Osteoblast (primary cell): Measurements from ENCODE around the gene PHYHIPL. TPM values are rescaled to one million over a fixed set of nuclear protein-coding genes. Genes with fewer than 3 reads are reported as not detected.

Experiments
- DNase-seq: peaks from one replicate; pipeline ENCODE4 v3.0.0; 2011; ENCODE audit warnings: low spot score, mixed read lengths; ENCODE audit not compliant: insufficient read length; ENCODE audit errors: missing footprints
- H2AFZ ChIP-seq: 2 replicates; pipeline ENCODE4 v1.6.0; 2011; ENCODE audit warnings: mild to moderate bottlenecking, low read length
- H3K27ac ChIP-seq: 2 replicates; pipeline ENCODE4 v1.5.1; 2011; ENCODE audit warnings: mild to moderate bottlenecking, low read depth, low read length, moderate library complexity
- H3K27me3 ChIP-seq: 2 replicates; pipeline ENCODE4 v1.6.0; 2012; ENCODE audit warnings: mild to moderate bottlenecking, control low read depth, inconsistent platforms, low read length, moderate library complexity; ENCODE audit not compliant: insufficient read depth
- H3K36me3 ChIP-seq: 2 replicates; pipeline ENCODE4 v1.5.1; 2011; ENCODE audit warnings: mild to moderate bottlenecking, low read length, control low read depth, moderate library complexity; ENCODE audit not compliant: insufficient read depth
- H3K4me1 ChIP-seq: 2 replicates; pipeline ENCODE4 v1.5.1; 2011; ENCODE audit warnings: mild to moderate bottlenecking, low read length, control low read depth, moderate library complexity; ENCODE audit not compliant: insufficient read depth
- H3K4me2 ChIP-seq: 2 replicates; pipeline ENCODE4 v1.6.0; 2011; ENCODE audit warnings: mild to moderate bottlenecking, low read length; ENCODE audit not compliant: insufficient read depth
- H3K4me3 ChIP-seq: fragments of 200-600 bp; sonication (generic); 3 replicates; pipeline ENCODE4 v1.5.1; 2012; ENCODE audit warnings: mild to moderate bottlenecking, low read length, inconsistent platforms; ENCODE audit not compliant: insufficient read depth
- H3K79me2 ChIP-seq: 2 replicates; pipeline ENCODE4 v1.6.0; 2012; ENCODE audit warnings: mild to moderate bottlenecking, low read length, control low read depth, inconsistent platforms; ENCODE audit not compliant: insufficient read depth
- H3K9me3 ChIP-seq: 2 replicates; pipeline ENCODE4 v1.5.1; 2011; ENCODE audit warnings: low read depth, low read length, control low read depth
- H4K20me1 ChIP-seq: 2 replicates; pipeline ENCODE4 v1.6.0; 2012; ENCODE audit warnings: mild to moderate bottlenecking, low read length, control low read depth; ENCODE audit not compliant: insufficient read depth
- CTCF ChIP-seq: IDR thresholded peaks from 2 replicates; pipeline ENCODE4 v1.5.1; 2011; ENCODE audit warnings: mild to moderate bottlenecking, low read depth, low read length, moderate library complexity; ENCODE audit errors: extremely low read depth
- total RNA-seq: library from RNA; depleted of rRNA; stranded (reverse); fragments of >200 nt; gene quantifications from 2 replicates; pipeline ENCODE4 v1.2.3, GENCODE V29; 2012

The PHYHIPL gene
- total RNA-seq, 1 donor, result not detected

GRCh38 chr10:59279476-59279875 lies 103.0 kb downstream of the PHYHIPL start:
- Histone ChIP-seq H3K9me3 (no peaks in the 10 kb centered on the region), H3K27ac (no peak overlapping the region)
- TF ChIP-seq CTCF, result no peak

GRCh38 chr10:59279991-59280505 lies 103.6 kb downstream of the PHYHIPL start:
- H3K79me2 ChIP-seq, result no peaks in the 10 kb centered on the region
- H3K4me2 ChIP-seq, result no peak overlapping the region
- H2AFZ ChIP-seq, result no peak overlapping the region
- H3K4me3 ChIP-seq, result no peak overlapping the region
- no peak for DNase-seq
- no peak for TF ChIP-seq CTCF
- H3K4me1 ChIP-seq, result no peaks in the 10 kb centered on the region
- H3K27me3 ChIP-seq, result no peaks in the 10 kb centered on the region
- no peak overlapping the region for H3K27ac ChIP-seq
- no peaks in the 10 kb centered on the region for H3K36me3 ChIP-seq
- H4K20me1 ChIP-seq, result no peaks in the 10 kb centered on the region
- no peaks in the 10 kb centered on the region for H3K9me3 ChIP-seq

More at GRCh38 chr10:59279476-59279875, 103.0 kb downstream of the PHYHIPL start:
- no peak for DNase-seq
- Histone ChIP-seq H3K4me3 (no peak overlapping the region), H3K4me2 (no peak overlapping the region), H3K27me3 (no peaks in the 10 kb centered on the region), H4K20me1 (no peaks in the 10 kb centered on the region), H3K79me2 (no peaks in the 10 kb centered on the region), H3K4me1 (no peaks in the 10 kb centered on the region), H2AFZ (no peak overlapping the region), H3K36me3 (no peaks in the 10 kb centered on the region)

- Histone ChIP-seq H3K4me2 (no peak overlapping the region), H3K4me3 (no peak overlapping the region), H2AFZ (no peak overlapping the region), H3K36me3 (no peaks in the 10 kb centered on the region), H3K79me2 (no peaks in the 10 kb centered on the region), H3K9me3 (no peaks in the 10 kb centered on the region), H4K20me1 (no peaks in the 10 kb centered on the region), H3K4me1 (no peaks in the 10 kb centered on the region), H3K27ac (no peak overlapping the region), H3K27me3 (no peaks in the 10 kb centered on the region)
- TF ChIP-seq CTCF, result no peak
- DNase-seq, result no peak
Observed at GRCh38 chr10:59281861-59282260, 105.4 kb downstream of the PHYHIPL start.

GRCh38 chr10:59283456-59284091 lies 107.1 kb downstream of the PHYHIPL start:
- Histone ChIP-seq H2AFZ (no peak overlapping the region), H3K4me3 (no peak overlapping the region), H3K4me1 (no peaks in the 10 kb centered on the region), H3K9me3 (no peaks in the 10 kb centered on the region), H3K79me2 (no peaks in the 10 kb centered on the region), H4K20me1 (no peaks in the 10 kb centered on the region), H3K36me3 (no peaks in the 10 kb centered on the region), H3K27me3 (no peaks in the 10 kb centered on the region), H3K27ac (no peak overlapping the region), H3K4me2 (no peak overlapping the region)
- DNase-seq, result no peak
- no peak for TF ChIP-seq CTCF
